ENCODE measurements around the gene GDPD4.

GRCh38 chr11:77230878-77231605 is 70.4 kb downstream of the GDPD4 start:
- TF ChIP-seq CTCF (IDR thresholded peaks at IDR 0.05) (no peak), POLR2A (IDR thresholded peaks at IDR 0.05) (no peak), POLR2AphosphoS5 (IDR thresholded peaks at IDR 0.05) (no peak), EP300 (IDR thresholded peaks at IDR 0.05) (no peak)
